ENCODE measurements around the gene LRP1.

LRP1 gene

GRCh38 chr12:57134949-57135348 is 6.7 kb downstream of the LRP1 start:
- TF ChIP-seq, protein P1, sequence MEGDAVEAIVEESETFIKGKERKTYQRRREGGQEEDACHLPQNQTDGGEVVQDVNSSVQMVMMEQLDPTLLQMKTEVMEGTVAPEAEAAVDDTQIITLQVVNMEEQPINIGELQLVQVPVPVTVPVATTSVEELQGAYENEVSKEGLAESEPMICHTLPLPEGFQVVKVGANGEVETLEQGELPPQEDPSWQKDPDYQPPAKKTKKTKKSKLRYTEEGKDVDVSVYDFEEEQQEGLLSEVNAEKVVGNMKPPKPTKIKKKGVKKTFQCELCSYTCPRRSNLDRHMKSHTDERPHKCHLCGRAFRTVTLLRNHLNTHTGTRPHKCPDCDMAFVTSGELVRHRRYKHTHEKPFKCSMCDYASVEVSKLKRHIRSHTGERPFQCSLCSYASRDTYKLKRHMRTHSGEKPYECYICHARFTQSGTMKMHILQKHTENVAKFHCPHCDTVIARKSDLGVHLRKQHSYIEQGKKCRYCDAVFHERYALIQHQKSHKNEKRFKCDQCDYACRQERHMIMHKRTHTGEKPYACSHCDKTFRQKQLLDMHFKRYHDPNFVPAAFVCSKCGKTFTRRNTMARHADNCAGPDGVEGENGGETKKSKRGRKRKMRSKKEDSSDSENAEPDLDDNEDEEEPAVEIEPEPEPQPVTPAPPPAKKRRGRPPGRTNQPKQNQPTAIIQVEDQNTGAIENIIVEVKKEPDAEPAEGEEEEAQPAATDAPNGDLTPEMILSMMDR (IDR thresholded peaks at IDR 0.05; ENCODE audit: borderline replicate concordance, control extremely low read depth, extremely low read depth, insufficient read depth, missing control alignments), result no peak
- DNase-seq (ENCODE audit: low spot score), result no peak
- in situ Hi-C loops (cut with MboI; ENCODE audit: low sequenced_read_pairs, unreplicated experiment), result no loop called here

GRCh38 chr12:57135527-57136326 is 7.4 kb downstream of the LRP1 start:
- no peak for DNase-seq (ENCODE audit: low spot score)
- in situ Hi-C loops (cut with MboI; ENCODE audit: low sequenced_read_pairs, unreplicated experiment), result no loop called here
- TF ChIP-seq, protein P1 (IDR thresholded peaks at IDR 0.05; ENCODE audit: borderline replicate concordance, control extremely low read depth, extremely low read depth, insufficient read depth, missing control alignments), result no peak

DNA sequence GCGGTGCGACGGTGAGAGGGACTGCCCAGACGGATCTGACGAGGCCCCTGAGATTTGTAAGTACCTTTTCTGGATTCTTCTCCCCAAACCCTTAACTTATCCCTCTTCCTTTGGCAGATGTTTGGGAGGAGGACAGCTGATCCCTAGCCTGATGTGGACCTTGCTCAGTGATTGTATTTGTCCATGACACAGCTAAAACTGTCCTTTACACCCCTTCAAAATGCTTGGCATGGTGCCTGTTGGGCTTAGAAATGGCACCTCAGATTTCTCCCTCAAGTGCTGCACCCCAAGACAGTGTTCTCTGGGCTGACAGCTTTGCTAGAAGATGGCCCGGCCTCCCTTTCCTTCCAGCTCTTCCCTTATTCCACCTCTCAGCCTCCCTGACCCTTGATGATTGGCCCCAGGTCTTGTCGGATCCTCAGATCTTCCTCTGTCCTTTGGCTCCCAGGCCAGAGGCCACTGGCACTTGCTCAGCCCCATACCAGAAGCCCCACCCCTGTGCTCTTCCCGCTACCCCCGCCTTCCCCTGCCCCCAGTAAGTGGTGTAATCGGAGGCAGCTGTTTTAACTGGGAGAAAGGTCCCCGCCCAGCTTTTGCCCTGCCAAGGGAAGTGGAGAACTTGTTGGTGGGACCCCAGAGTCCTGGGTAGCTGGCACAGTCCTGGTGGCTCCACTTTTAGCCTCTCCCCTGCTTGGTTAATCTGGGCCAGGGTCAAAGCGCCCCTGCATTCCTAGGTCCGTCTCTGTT is 10.4 kb downstream of the LRP1 start:
- TF ChIP-seq, protein P1 (IDR thresholded peaks at IDR 0.05; ENCODE audit: borderline replicate concordance, control extremely low read depth, extremely low read depth, insufficient read depth, missing control alignments), result no peak
- DNase-seq (ENCODE audit: low spot score), result no peak
- in situ Hi-C loops (cut with MboI; ENCODE audit: low sequenced_read_pairs, unreplicated experiment), result no loop called here

- in situ Hi-C loops (cut with MboI; ENCODE audit: low sequenced_read_pairs, unreplicated experiment), result no loop called here
- DNase-seq (ENCODE audit: low spot score), result no peak
- TF ChIP-seq, protein P1 (IDR thresholded peaks at IDR 0.05; ENCODE audit: borderline replicate concordance, control extremely low read depth, extremely low read depth, insufficient read depth, missing control alignments), result no peak
Observed at GRCh38 chr12:57139796-57140649, 11.7 kb downstream of the LRP1 start.

GRCh38 chr12:57141249-57141648 is 13.0 kb downstream of the LRP1 start:
- DNase-seq (ENCODE audit: low spot score), result no peak
- TF ChIP-seq, protein P1 (IDR thresholded peaks at IDR 0.05; ENCODE audit: borderline replicate concordance, control extremely low read depth, extremely low read depth, insufficient read depth, missing control alignments), result no peak

DNA sequence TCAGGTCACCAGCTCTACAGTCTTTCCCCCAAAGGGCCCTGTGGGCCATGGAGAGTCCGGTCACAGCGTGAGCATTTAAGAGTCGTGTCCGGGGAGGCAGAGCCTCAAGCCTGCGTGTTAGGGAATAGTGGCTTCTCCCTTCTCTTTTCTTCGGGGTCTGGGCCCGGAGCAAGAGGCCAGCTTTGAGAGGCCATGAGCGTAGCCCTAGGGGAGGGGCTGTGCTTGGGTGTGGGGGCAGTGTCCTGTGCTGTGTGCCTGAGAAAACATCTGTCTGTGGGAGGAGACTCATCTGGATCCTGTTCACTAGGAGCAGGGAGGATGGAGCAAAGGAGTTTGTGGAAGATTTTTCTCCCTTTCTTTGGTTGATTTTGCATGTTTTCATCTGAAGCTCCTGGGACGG is 13.8 kb downstream of the LRP1 start:
- no peak for DNase-seq (ENCODE audit: low spot score)
- in situ Hi-C loops (cut with MboI; ENCODE audit: low sequenced_read_pairs, unreplicated experiment), result no loop called here
- TF ChIP-seq, protein P1 (IDR thresholded peaks at IDR 0.05; ENCODE audit: borderline replicate concordance, control extremely low read depth, extremely low read depth, insufficient read depth, missing control alignments), result no peak

More at GRCh38 chr12:57141249-57141648, 13.0 kb downstream of the LRP1 start:
- in situ Hi-C loops (cut with MboI; ENCODE audit: low sequenced_read_pairs, unreplicated experiment), result no loop called here

Measured in GM13976 (cell line).